A673 (cell line): Measurements from ENCODE around the gene PCLO. TPM values are rescaled to one million over a fixed set of nuclear protein-coding genes. Genes with fewer than 3 reads are reported as not detected.

Experiments
- BruUV-seq: library from RNA; stranded (reverse); fragments of 400-500 nt; replicated peaks from 2 replicates; lab custom pipeline; 2021; lab: Mats Ljungman, UMichigan
- CTCF ChIA-PET: fragments of 300-600 bp; sonication (Branson Sonifier 250); formaldehyde crosslinking; loops from one replicate; lab custom pipeline; 2022; ENCODE audit warnings: antibody characterized with exemption; lab: Charles Lee
- POLR2A ChIA-PET: fragments of 300-600 bp; sonication (Branson Sonifier 250); formaldehyde crosslinking; loops from one replicate; lab custom pipeline; 2022; ENCODE audit warnings: antibody characterized with exemption; ENCODE audit not compliant: low non-redundant PET; lab: Charles Lee
- DNase-seq: peaks from one replicate; pipeline ENCODE4 v3.0.0-alpha.2; 2015; ENCODE audit warnings: low spot score
- H3K27ac ChIP-seq: fragments of 200-600 bp; sonication (generic); 2 replicates; pipeline ENCODE4 v1.5.1; 2016; ENCODE audit warnings: mixed run types, low read depth, mild to moderate bottlenecking, mixed read lengths, antibody characterized with exemption, low read length; ENCODE audit not compliant: poor library complexity, severe bottlenecking
- H3K27me3 ChIP-seq: fragments of 200-600 bp; sonication (generic); replicated peaks from 2 replicates; pipeline ENCODE4 v1.6.1; 2017; ENCODE audit warnings: mixed run types, low read depth, mild to moderate bottlenecking, mixed read lengths, antibody characterized with exemption, low read length; ENCODE audit not compliant: insufficient read depth, poor library complexity
- H3K36me3 ChIP-seq: fragments of 200-600 bp; sonication (generic); 2 replicates; pipeline ENCODE4 v1.6.1; 2016; ENCODE audit warnings: mixed run types, mild to moderate bottlenecking, mixed read lengths, antibody characterized with exemption, low read length; ENCODE audit not compliant: insufficient read depth, poor library complexity, severe bottlenecking
- H3K4me1 ChIP-seq: fragments of 200-600 bp; sonication (generic); 2 replicates; pipeline ENCODE4 v1.6.1; 2017; ENCODE audit warnings: mixed run types, mild to moderate bottlenecking, mixed read lengths, antibody characterized with exemption, low read length; ENCODE audit not compliant: insufficient read depth, poor library complexity, severe bottlenecking
- H3K4me3 ChIP-seq: fragments of 200-600 bp; sonication (generic); 2 replicates; pipeline ENCODE4 v1.5.1; 2016; ENCODE audit warnings: low read depth, mixed run types, mild to moderate bottlenecking, mixed read lengths, low read length; ENCODE audit not compliant: poor library complexity, severe bottlenecking
- H3K9me3 ChIP-seq: fragments of 200-600 bp; sonication (generic); 2 replicates; pipeline ENCODE4 v1.6.1; 2016; ENCODE audit warnings: mixed run types, low read depth, mild to moderate bottlenecking, mixed read lengths, antibody characterized with exemption, low read length; ENCODE audit not compliant: poor library complexity, severe bottlenecking
- EZH2 ChIP-seq: fragments of 200-600 bp; sonication (generic); IDR thresholded peaks from 2 replicates; pipeline ENCODE4 v1.6.1; 2017; ENCODE audit warnings: borderline replicate concordance, low read depth, mild to moderate bottlenecking, mixed read lengths, antibody characterized with exemption, low read length; ENCODE audit not compliant: poor library complexity, severe bottlenecking
- intact Hi-C: fragments of 100-400 bp; cut with micrococcal nuclease; formaldehyde crosslinking; loops from one replicate; pipeline ENCODE4 v1.10.0; 2022; ENCODE audit not compliant: unreplicated experiment
- total RNA-seq: library from RNA; stranded (reverse); gene quantifications from 2 replicates; pipeline ENCODE4 v1.2.3, GENCODE V29; 2021

Gene PCLO
- total RNA-seq, 1 experiment from 2014 or later: 2.1 TPM

GRCh38 chr7:82704121-82704520 lies 458.6 kb downstream of the PCLO start:
- Histone ChIP-seq H3K4me1 (no peaks in the 10 kb centered on the region), H3K27ac (no peak overlapping the region), H3K36me3 (no peaks in the 10 kb centered on the region), H3K9me3 (no peaks in the 10 kb centered on the region), H3K27me3 (no peaks in the 10 kb centered on the region), H3K4me3 (no peak overlapping the region)
- DNase-seq: no peak
- ChIA-PET POLR2A (no interaction called here), CTCF (no interaction called here)
- TF ChIP-seq EZH2: no peak
- no TSS peak for BruUV-seq
- intact Hi-C loops: no loop called here
